ENCODE measurements around the gene PMPCA.

DNA sequence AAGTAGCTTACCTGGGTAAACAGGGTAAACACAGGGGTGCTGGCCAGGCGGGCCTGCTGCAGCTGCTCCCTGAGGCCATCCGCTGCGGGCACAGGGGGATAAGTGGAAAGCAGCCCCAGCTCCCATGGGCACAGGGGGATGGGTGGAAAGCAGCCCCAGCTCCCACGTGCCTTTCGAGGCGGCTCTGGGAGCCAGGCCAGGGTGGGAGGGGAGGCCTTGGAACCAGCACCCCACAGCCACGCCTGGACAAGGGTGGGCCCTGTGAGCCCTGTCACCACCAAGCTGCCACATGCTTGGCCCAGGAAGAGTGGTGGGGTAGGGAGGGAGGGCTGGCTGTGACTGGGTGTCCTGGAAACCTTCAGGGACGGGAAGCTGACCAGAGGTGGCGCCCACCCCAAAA, 29.1 kb upstream of the PMPCA start:
- TF ChIP-seq, protein P1, sequence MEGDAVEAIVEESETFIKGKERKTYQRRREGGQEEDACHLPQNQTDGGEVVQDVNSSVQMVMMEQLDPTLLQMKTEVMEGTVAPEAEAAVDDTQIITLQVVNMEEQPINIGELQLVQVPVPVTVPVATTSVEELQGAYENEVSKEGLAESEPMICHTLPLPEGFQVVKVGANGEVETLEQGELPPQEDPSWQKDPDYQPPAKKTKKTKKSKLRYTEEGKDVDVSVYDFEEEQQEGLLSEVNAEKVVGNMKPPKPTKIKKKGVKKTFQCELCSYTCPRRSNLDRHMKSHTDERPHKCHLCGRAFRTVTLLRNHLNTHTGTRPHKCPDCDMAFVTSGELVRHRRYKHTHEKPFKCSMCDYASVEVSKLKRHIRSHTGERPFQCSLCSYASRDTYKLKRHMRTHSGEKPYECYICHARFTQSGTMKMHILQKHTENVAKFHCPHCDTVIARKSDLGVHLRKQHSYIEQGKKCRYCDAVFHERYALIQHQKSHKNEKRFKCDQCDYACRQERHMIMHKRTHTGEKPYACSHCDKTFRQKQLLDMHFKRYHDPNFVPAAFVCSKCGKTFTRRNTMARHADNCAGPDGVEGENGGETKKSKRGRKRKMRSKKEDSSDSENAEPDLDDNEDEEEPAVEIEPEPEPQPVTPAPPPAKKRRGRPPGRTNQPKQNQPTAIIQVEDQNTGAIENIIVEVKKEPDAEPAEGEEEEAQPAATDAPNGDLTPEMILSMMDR (IDR thresholded peaks at IDR 0.05): no peak
- no peak for TF ChIP-seq POLR2AphosphoS5 (IDR thresholded peaks at IDR 0.05; ENCODE audit: low read depth, low read length)
- no peak for TF ChIP-seq FOXM1 (IDR thresholded peaks at IDR 0.05; ENCODE audit: low read depth)
- no peak for TF ChIP-seq RAD21 (IDR thresholded peaks at IDR 0.05; ENCODE audit: low read length)
- TF ChIP-seq MAX (IDR thresholded peaks at IDR 0.05; ENCODE audit: low read depth): no peak
- TF ChIP-seq TEAD4 (IDR thresholded peaks at IDR 0.05; ENCODE audit: borderline replicate concordance, insufficient read depth): no peak
- TF ChIP-seq, protein P2, sequence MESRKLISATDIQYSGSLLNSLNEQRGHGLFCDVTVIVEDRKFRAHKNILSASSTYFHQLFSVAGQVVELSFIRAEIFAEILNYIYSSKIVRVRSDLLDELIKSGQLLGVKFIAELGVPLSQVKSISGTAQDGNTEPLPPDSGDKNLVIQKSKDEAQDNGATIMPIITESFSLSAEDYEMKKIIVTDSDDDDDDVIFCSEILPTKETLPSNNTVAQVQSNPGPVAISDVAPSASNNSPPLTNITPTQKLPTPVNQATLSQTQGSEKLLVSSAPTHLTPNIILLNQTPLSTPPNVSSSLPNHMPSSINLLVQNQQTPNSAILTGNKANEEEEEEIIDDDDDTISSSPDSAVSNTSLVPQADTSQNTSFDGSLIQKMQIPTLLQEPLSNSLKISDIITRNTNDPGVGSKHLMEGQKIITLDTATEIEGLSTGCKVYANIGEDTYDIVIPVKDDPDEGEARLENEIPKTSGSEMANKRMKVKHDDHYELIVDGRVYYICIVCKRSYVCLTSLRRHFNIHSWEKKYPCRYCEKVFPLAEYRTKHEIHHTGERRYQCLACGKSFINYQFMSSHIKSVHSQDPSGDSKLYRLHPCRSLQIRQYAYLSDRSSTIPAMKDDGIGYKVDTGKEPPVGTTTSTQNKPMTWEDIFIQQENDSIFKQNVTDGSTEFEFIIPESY (IDR thresholded peaks at IDR 0.05; ENCODE audit: borderline replicate concordance, low read depth): no peak
- TF ChIP-seq SMC3 (IDR thresholded peaks at IDR 0.05; ENCODE audit: low read depth, low read length): no peak
- no peak for TF ChIP-seq REST (IDR thresholded peaks at IDR 0.05; ENCODE audit: low read depth, low read length)
- TF ChIP-seq RCOR1 (IDR thresholded peaks at IDR 0.05; ENCODE audit: low read length): no peak

All from SK-N-SH (cell line).